Tibial nerve (tissue), 3 donors: ENCODE data around the gene CGNL1.

ENCODE experiments used
- CTCF ChIP-seq, 5 experiments: fragments of 200-600 bp in 3 of 5; fragments of 450-650 bp in 2 of 5; sonication (generic) in 3 of 5; IDR thresholded peaks; one replicate each; pipeline ENCODE4 v1.5.1; 2016 to 2019; ENCODE audit warnings: antibody characterized with exemption in 5 of 5, mild to moderate bottlenecking in 3 of 5, moderate library complexity in 2 of 5
- POLR2A ChIP-seq, 2 donors: fragments of 450-650 bp; IDR thresholded peaks; one replicate each; pipeline ENCODE4 v1.6.1; 2017; ENCODE audit warnings: antibody characterized with exemption in 2 of 2, mild to moderate bottlenecking in 2 of 2, moderate library complexity in 2 of 2

- no peak for TF ChIP-seq CTCF (IDR thresholded peaks at IDR 0.05)
- TF ChIP-seq POLR2A (IDR thresholded peaks at IDR 0.05), result no peak
Observed at GRCh38 chr15:57548835-57549234, 172.5 kb downstream of the CGNL1 start.
